Caco-2 (cell line): ENCODE data around the gene FGF2. TPM values are rescaled to one million over a fixed set of nuclear protein-coding genes. Genes with fewer than 3 reads are reported as not detected.

Experiments used
- BruUV-seq: library from RNA; stranded (reverse); fragments of 400-500 nt; replicated peaks from 2 replicates; lab custom pipeline; 2021; lab: Mats Ljungman, UMichigan
- CTCF ChIA-PET: fragments of 300-600 bp; sonication (Branson Sonifier 250); formaldehyde crosslinking; loops from one replicate; lab custom pipeline; 2022; ENCODE audit warnings: antibody characterized with exemption; lab: Charles Lee
- POLR2A ChIA-PET: fragments of 300-600 bp; sonication (Branson Sonifier 250); formaldehyde crosslinking; loops from one replicate; lab custom pipeline; 2022; ENCODE audit warnings: antibody characterized with exemption; lab: Charles Lee
- DNase-seq, 2 experiments: peaks; one replicate each; pipeline versions ENCODE4 v3.0.0 to v3.0.0-alpha.2; 2020 to 2022
- H3K27me3 ChIP-seq: replicated peaks from 2 replicates; pipeline ENCODE4 v1.6.0; 2011; ENCODE audit warnings: low read length; ENCODE audit not compliant: control insufficient read depth, insufficient read depth
- H3K36me3 ChIP-seq: 2 replicates; pipeline ENCODE4 v1.5.1; 2011; ENCODE audit warnings: low read length; ENCODE audit not compliant: control insufficient read depth, insufficient read depth
- H3K4me1 ChIP-seq: fragments of 250-450 bp; sonication (Bioruptor Pico); 2 replicates; pipeline ENCODE4 v1.5.1; 2020; ENCODE audit warnings: mild to moderate bottlenecking
- H3K4me3 ChIP-seq: 2 replicates; pipeline ENCODE4 v1.5.1; 2011; ENCODE audit warnings: low read depth, mild to moderate bottlenecking, control low read depth, low read length
- H3K9me3 ChIP-seq: fragments of 250-450 bp; sonication (Bioruptor Pico); 2 replicates; pipeline ENCODE4 v1.5.1; 2020; ENCODE audit warnings: mild to moderate bottlenecking, moderate library complexity
- H3K27ac Mint-ChIP-seq: one replicate; pipeline ENCODE4 v1.8.0; 2022; ENCODE audit warnings: mixed read lengths; ENCODE audit not compliant: unreplicated experiment
- H3K27me3 Mint-ChIP-seq: one replicate; pipeline ENCODE4 v1.8.0; 2022; ENCODE audit warnings: mixed read lengths; ENCODE audit not compliant: insufficient read depth, unreplicated experiment
- H3K36me3 Mint-ChIP-seq: one replicate; pipeline ENCODE4 v1.8.0; 2022; ENCODE audit warnings: mild to moderate bottlenecking, mixed read lengths; ENCODE audit not compliant: insufficient read depth, unreplicated experiment
- H3K4me1 Mint-ChIP-seq: one replicate; pipeline ENCODE4 v1.8.0; 2022; ENCODE audit warnings: low read depth, mixed read lengths; ENCODE audit not compliant: unreplicated experiment
- H3K4me3 Mint-ChIP-seq: one replicate; pipeline ENCODE4 v1.8.0; 2022; ENCODE audit warnings: mild to moderate bottlenecking, moderate library complexity, mixed read lengths; ENCODE audit not compliant: unreplicated experiment
- H3K9me3 Mint-ChIP-seq: one replicate; pipeline ENCODE4 v1.8.0; 2022; ENCODE audit warnings: mixed read lengths; ENCODE audit not compliant: unreplicated experiment
- intact Hi-C: fragments of 100-400 bp; cut with micrococcal nuclease; formaldehyde crosslinking; loops from one replicate; pipeline ENCODE4 v1.10.0; 2022; ENCODE audit not compliant: unreplicated experiment
- total RNA-seq: library from RNA; stranded (reverse); gene quantifications from 2 replicates; pipeline ENCODE4 v1.2.3, GENCODE V29; 2022
- TF ChIP-seq, protein P1 (sequence below), 2 experiments: fragments of 200-600 bp in 1 of 2; IDR thresholded peaks; 1 replicate in 1 of 2; 2 replicates in 1 of 2; pipeline versions ENCODE4 v1.5.1 to v1.8.0; 2011 to 2022; ENCODE audit warnings: antibody characterized with exemption in 1 of 2, control low read depth in 1 of 2, inconsistent platforms in 1 of 2, low read depth in 1 of 2, low read length in 1 of 2, mild to moderate bottlenecking in 1 of 2, moderate library complexity in 1 of 2; ENCODE audit not compliant: insufficient read depth in 1 of 2, severe bottlenecking in 1 of 2, unreplicated experiment in 1 of 2

The FGF2 gene
- total RNA-seq, 1 experiment from 2014 or later = 0.20 TPM

DNA sequence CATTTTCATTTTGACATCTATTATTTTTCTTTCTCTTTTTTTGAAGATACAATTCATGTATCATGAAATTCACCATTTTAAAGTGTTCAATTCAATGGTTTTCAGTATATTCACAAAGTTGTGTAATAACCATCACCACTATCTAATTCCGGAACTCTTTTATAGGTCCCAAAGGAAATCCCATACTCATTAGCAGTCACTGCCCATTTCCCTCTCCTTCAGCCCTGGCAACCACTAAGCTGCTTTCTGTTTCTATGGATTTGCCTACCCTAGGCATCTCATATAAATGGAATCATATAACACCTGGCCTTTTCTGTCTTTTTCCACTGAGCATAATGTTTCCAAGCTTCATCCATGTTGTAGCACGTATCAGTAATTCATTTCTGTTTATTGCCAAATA, 3.2 kb upstream of the FGF2 start:
- CTCF ChIA-PET = no interaction called here
- BruUV-seq = no TSS peak
- H3K27ac Mint-ChIP-seq = no peak overlapping the region

GRCh38 chr4:122824616-122825015, 2.0 kb upstream of the FGF2 start:
- ChIA-PET POLR2A (no interaction called here), CTCF (no interaction called here)
- no peaks in the 10 kb centered on the region for H3K9me3 ChIP-seq
- Mint-ChIP-seq H3K27ac (no peak overlapping the region), H3K9me3 (no peaks in the 10 kb centered on the region), H3K36me3 (no peaks in the 10 kb centered on the region), H3K4me3 (no peak overlapping the region), H3K4me1 (no peaks in the 10 kb centered on the region), H3K27me3 (peaks cover 2% of the 10 kb centered on the region)
- DNase-seq = no peak
- BruUV-seq = no TSS peak
- intact Hi-C loops = loop anchor here (5.0 kb wide), 1 partner anchor 98 kb away; the partner anchor contains the start of gene NUDT6
- no peaks in the 10 kb centered on the region for H3K4me1 ChIP-seq
- no peaks in the 10 kb centered on the region for H3K27me3 ChIP-seq
- no peaks in the 10 kb centered on the region for H3K36me3 ChIP-seq
- TF ChIP-seq, protein P1, sequence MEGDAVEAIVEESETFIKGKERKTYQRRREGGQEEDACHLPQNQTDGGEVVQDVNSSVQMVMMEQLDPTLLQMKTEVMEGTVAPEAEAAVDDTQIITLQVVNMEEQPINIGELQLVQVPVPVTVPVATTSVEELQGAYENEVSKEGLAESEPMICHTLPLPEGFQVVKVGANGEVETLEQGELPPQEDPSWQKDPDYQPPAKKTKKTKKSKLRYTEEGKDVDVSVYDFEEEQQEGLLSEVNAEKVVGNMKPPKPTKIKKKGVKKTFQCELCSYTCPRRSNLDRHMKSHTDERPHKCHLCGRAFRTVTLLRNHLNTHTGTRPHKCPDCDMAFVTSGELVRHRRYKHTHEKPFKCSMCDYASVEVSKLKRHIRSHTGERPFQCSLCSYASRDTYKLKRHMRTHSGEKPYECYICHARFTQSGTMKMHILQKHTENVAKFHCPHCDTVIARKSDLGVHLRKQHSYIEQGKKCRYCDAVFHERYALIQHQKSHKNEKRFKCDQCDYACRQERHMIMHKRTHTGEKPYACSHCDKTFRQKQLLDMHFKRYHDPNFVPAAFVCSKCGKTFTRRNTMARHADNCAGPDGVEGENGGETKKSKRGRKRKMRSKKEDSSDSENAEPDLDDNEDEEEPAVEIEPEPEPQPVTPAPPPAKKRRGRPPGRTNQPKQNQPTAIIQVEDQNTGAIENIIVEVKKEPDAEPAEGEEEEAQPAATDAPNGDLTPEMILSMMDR (IDR thresholded peaks at IDR 0.05; ENCODE audit: insufficient read depth in 1 of 2, low read depth in 1 of 2, low read length in 1 of 2, severe bottlenecking in 1 of 2, unreplicated experiment in 1 of 2) = no peak
- H3K4me3 ChIP-seq = no peak overlapping the region

More for the DNA sequence above, 3.2 kb upstream of the FGF2 start:
- H3K27me3 Mint-ChIP-seq = peaks cover 2% of the 10 kb centered on the region
- H3K36me3 Mint-ChIP-seq = no peaks in the 10 kb centered on the region
- TF ChIP-seq, protein P1 (IDR thresholded peaks at IDR 0.05; ENCODE audit: insufficient read depth in 1 of 2, low read depth in 1 of 2, low read length in 1 of 2, severe bottlenecking in 1 of 2, unreplicated experiment in 1 of 2) = no peak
- no peak overlapping the region for H3K4me3 Mint-ChIP-seq
- Histone ChIP-seq H3K9me3 (no peaks in the 10 kb centered on the region), H3K36me3 (no peaks in the 10 kb centered on the region), H3K4me1 (no peaks in the 10 kb centered on the region), H3K27me3 (no peaks in the 10 kb centered on the region), H3K4me3 (no peak overlapping the region)
- intact Hi-C loops = no loop called here
- H3K4me1 Mint-ChIP-seq = no peaks in the 10 kb centered on the region
- no peak for DNase-seq
- POLR2A ChIA-PET = no interaction called here
- no peaks in the 10 kb centered on the region for H3K9me3 Mint-ChIP-seq

DNA sequence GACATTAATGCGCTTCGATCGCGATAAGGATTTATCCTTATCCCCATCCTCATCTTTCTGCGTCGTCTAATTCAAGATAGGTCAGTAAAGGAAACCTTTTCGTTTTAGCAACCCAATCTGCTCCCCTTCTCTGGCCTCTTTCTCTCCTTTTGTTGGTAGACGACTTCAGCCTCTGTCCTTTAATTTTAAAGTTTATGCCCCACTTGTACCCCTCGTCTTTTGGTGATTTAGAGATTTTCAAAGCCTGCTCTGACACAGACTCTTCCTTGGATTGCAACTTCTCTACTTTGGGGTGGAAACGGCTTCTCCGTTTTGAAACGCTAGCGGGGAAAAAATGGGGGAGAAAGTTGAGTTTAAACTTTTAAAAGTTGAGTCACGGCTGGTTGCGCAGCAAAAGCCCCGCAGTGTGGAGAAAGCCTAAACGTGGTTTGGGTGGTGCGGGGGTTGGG, 528 bp upstream of the FGF2 start:
- Mint-ChIP-seq H3K27me3 (peaks cover 5% of the 10 kb centered on the region), H3K9me3 (no peaks in the 10 kb centered on the region), H3K4me1 (no peaks in the 10 kb centered on the region), H3K4me3 (peak overlapping the region; percentile 27), H3K36me3 (no peaks in the 10 kb centered on the region), H3K27ac (no peak overlapping the region)
- H3K27me3 ChIP-seq = no peaks in the 10 kb centered on the region
- ChIA-PET POLR2A (no interaction called here), CTCF (no interaction called here)
- DNase-seq = no peak
- H3K4me3 ChIP-seq = no peak overlapping the region
- BruUV-seq = no TSS peak
- H3K9me3 ChIP-seq = no peaks in the 10 kb centered on the region
- no peaks in the 10 kb centered on the region for H3K4me1 ChIP-seq
- intact Hi-C loops = loop anchor here (5.0 kb wide), 1 partner anchor 96 kb away; the partner anchor contains the start of gene NUDT6
- TF ChIP-seq, protein P1 (IDR thresholded peaks at IDR 0.05; ENCODE audit: insufficient read depth in 1 of 2, low read depth in 1 of 2, low read length in 1 of 2, severe bottlenecking in 1 of 2, unreplicated experiment in 1 of 2) = no peak
- H3K36me3 ChIP-seq = no peaks in the 10 kb centered on the region
